ENCODE data around the gene ODC1.

DNA sequence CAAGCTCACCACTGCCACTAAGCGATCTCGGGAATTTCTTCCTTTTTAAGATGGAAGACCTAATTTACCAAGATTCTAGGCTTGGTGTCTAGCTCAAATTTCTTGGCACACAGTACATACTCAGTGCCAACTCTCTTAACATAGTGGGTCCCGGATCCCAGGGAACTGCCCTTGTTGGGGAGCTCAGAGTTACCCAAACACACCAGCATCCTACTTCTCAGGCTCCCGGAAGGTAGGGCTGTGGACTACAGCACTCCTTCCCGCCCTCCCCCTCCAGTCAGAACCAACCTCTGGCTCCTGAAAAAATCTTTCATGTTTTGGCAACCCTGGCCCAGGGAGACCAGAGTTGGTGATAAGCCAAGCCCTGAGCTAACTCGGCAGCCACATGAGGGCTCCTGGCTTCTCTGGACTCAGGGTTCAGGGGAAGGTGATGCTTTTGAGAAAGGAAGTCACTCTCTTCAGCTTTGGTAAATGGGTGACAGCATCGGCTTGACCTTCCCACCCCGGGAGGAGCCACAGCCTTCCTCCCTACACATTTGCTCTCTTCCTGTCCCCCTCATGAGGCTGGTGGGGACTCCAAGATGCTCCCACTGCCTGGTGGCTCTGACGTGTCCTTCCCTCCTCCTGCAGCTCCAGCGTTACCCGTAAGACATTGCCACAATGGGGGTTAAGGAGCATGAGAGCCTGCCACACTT, 8.8 kb downstream of the ODC1 start:
- TF ChIP-seq RAD21 (IDR thresholded peaks at IDR 0.05; ENCODE audit: low read depth) (no peak), EP300 (IDR thresholded peaks at IDR 0.05; ENCODE audit: borderline replicate concordance) (no peak), FOXM1 (IDR thresholded peaks at IDR 0.05; ENCODE audit: borderline replicate concordance, low read depth) (no peak), NFIC (IDR thresholded peaks at IDR 0.05) (no peak), TCF12 (IDR thresholded peaks at IDR 0.05; ENCODE audit: low read depth) (no peak)
- TF ChIP-seq, protein P1, sequence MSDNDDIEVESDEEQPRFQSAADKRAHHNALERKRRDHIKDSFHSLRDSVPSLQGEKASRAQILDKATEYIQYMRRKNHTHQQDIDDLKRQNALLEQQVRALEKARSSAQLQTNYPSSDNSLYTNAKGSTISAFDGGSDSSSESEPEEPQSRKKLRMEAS (IDR thresholded peaks at IDR 0.05), result no peak
- TF ChIP-seq, protein P2, sequence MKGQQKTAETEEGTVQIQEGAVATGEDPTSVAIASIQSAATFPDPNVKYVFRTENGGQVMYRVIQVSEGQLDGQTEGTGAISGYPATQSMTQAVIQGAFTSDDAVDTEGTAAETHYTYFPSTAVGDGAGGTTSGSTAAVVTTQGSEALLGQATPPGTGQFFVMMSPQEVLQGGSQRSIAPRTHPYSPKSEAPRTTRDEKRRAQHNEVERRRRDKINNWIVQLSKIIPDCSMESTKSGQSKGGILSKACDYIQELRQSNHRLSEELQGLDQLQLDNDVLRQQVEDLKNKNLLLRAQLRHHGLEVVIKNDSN (IDR thresholded peaks at IDR 0.05), result no peak

Data from Ishikawa (cell line).